ENCODE data around the gene DNAJC27.

The DNAJC27 gene

DNA sequence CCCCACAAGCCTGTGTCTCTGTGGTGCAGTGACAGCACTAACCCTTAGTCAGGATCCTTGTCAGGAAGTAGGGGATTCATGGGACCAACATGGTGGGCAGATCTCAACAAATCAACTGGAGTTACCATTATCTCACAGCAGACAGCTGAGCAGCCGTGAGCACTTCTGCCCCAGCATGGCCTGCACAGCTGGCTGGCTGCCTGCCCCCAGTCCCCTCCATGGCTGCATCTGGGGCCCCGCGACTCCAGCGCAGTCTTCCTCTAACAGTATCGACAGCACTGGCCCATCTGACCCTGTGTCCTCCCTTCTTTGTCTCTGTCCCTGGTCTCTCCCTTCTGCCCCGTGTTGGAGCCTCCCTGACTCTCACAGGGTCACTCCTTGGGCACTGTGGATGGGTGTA is 47.0 kb downstream of the DNAJC27 start:
- no peak overlapping the region; a peak in 1 of 22 replicates for H3K4me2 ChIP-seq
- H3K27ac ChIP-seq, result no peak overlapping the region
- peaks cover 14 to 26% (median 21%) of the 10 kb centered on the region in 10 experiments for H3K4me1 ChIP-seq
- no peaks in the 10 kb centered on the region for H3K9me3 ChIP-seq (replicated peaks in 1 of 11)
- H3K4me3 ChIP-seq, result no peak overlapping the region
- no peaks in the 10 kb centered on the region for H3K36me3 ChIP-seq
- H3K27me3 ChIP-seq, result peaks cover 0 to 12% (median 0%) of the 10 kb centered on the region in 11 experiments; a peak in 5 of 22 replicates
- no peaks in the 10 kb centered on the region for H4K20me1 ChIP-seq
- H3K9ac ChIP-seq, result no peak overlapping the region
- no peak for TF ChIP-seq Cebpa-rat (IDR thresholded peaks at IDR 0.05)

DNA sequence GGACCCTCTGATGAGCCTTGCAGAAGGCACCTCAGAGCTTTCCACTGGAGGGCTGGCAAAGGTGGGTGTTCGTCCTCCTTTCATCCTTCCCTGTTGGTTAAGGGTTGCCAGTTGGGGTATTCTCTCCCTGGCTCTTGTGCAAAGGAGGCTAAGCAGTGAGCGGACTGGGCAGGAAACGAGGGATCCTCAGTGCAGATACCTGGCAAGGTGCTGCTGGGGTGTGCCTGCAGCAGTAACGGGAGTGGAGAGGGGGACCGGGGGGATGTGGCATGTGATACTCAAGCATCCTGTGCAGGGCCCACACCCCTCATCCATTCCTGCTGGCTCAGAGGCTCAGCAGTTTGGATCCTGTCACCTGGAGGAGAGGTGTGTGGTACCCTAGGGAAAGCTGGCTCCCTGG is 47.5 kb downstream of the DNAJC27 start:
- H3K27ac ChIP-seq, result no peak overlapping the region
- no peaks in the 10 kb centered on the region for H3K36me3 ChIP-seq
- H3K9ac ChIP-seq, result no peak overlapping the region
- no peaks in the 10 kb centered on the region for H3K9me3 ChIP-seq (replicated peaks in 1 of 11)
- H4K20me1 ChIP-seq, result peaks cover 0 to 2% (median 0%) of the 10 kb centered on the region in 11 experiments; a peak in 4 of 22 replicates
- H3K4me3 ChIP-seq, result no peak overlapping the region
- H3K4me2 ChIP-seq, result peak overlapping the region in 3 of 11 experiments; percentile 3 to 39 (median 15); a peak in 5 of 22 replicates
- H3K27me3 ChIP-seq, result peaks cover 0 to 12% (median 0%) of the 10 kb centered on the region in 11 experiments; a peak in 5 of 22 replicates
- TF ChIP-seq Cebpa-rat (IDR thresholded peaks at IDR 0.05), result no peak
- peaks cover 16 to 29% (median 23%) of the 10 kb centered on the region in 10 experiments for H3K4me1 ChIP-seq

DNA sequence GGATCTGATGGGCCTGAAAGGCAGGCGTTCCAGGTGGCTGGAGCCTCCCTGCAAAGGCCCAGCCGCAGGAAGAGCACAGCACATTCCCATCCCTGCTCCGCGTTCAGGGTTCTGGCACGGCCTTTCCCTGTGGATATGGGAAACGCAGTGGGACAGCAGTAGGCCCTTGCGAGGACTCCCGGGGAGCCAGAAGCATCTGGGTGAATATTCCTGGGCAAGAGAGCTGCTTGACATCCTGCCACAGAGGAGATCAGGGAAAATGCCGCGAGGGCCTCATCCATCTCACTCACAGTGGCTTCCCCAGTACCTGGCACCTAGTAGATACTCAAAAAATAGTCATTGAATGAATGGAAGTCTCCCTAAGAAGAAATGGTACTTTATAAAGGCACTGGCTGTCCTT is 48.6 kb downstream of the DNAJC27 start:
- peaks cover 0 to 14% (median 10%) of the 10 kb centered on the region in 11 experiments; a peak in 17 of 22 replicates for H4K20me1 ChIP-seq
- H3K27ac ChIP-seq, result no peak overlapping the region
- H3K4me1 ChIP-seq, result peaks cover 28 to 41% (median 35%) of the 10 kb centered on the region in 10 experiments
- no peaks in the 10 kb centered on the region for H3K9me3 ChIP-seq (replicated peaks in 1 of 11)
- peaks cover 0 to 12% (median 0%) of the 10 kb centered on the region in 11 experiments; a peak in 5 of 22 replicates for H3K27me3 ChIP-seq
- no peak overlapping the region for H3K9ac ChIP-seq
- H3K36me3 ChIP-seq, result peaks cover 0 to 4% (median 0%) of the 10 kb centered on the region in 11 experiments; a peak in 3 of 22 replicates
- H3K4me2 ChIP-seq, result no peak overlapping the region
- TF ChIP-seq Cebpa-rat (IDR thresholded peaks at IDR 0.05), result no peak
- no peak overlapping the region for H3K4me3 ChIP-seq

DNA sequence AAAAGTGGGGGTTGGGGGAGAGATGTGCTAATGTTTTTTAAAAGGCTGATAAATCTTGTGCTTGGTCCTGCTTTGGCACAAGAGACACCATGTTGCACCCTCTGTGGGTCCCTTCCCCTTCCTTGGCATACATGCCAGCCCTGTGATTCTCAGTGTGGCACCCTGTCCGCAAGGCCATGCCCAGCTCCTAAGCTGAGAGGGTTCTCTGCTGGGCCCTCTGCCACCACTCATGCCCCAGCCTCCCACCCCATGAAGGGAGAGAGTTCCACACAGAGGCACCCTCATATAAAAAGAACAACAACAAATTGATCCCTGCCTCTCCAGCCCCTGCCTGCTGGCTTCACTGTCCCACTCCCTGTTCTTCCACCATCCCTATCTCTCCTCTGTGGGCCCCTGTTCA is 49.2 kb downstream of the DNAJC27 start:
- Histone ChIP-seq H3K4me1 (peaks cover 33 to 46% (median 40%) of the 10 kb centered on the region in 10 experiments), H3K4me2 (no peak overlapping the region), H3K27ac (no peak overlapping the region), H3K36me3 (peaks cover 0 to 9% (median 0%) of the 10 kb centered on the region in 11 experiments; a peak in 3 of 22 replicates), H4K20me1 (peaks cover 0 to 20% (median 15%) of the 10 kb centered on the region in 11 experiments; a peak in 18 of 22 replicates), H3K27me3 (peaks cover 0 to 12% (median 0%) of the 10 kb centered on the region in 11 experiments; a peak in 5 of 22 replicates), H3K4me3 (no peak overlapping the region), H3K9ac (no peak overlapping the region), H3K9me3 (replicated peaks in 1 of 11) (no peaks in the 10 kb centered on the region)
- no peak for TF ChIP-seq Cebpa-rat (IDR thresholded peaks at IDR 0.05)

DNA sequence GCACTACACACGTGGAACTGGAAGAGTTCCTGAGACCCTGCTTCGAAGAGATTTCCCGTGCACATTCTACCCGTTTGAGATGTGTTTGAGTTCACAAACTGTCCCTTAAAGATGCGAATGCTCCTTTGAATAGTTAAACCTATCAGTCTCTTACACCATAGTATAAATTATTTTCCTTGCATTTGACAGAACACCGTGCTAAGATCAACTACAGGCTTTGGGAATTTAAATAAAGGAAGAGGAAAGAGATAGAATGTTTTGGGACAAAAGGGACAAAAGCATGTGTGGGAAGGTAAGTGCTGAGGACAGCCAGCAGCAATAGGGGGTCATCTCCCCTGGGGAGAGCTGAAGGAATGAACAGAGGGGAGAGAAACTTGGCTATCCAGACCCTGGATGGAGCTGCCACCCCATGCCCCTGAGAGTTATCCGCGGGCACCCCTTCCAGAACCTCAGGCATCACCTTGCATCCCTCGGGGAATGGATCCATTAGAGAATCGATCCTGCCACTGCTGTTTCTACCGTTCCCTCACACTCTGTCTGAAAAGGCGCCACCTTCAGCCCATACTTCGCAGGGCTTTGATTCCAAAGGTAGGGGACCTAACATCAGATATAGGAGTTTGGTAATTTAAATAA is 50.8 kb downstream of the DNAJC27 start:
- H3K27me3 ChIP-seq, result peaks cover 0 to 12% (median 0%) of the 10 kb centered on the region in 11 experiments; a peak in 5 of 22 replicates
- peak overlapping the region; percentile 80 to 99 (median 94) for H3K4me2 ChIP-seq
- H3K9me3 ChIP-seq (replicated peaks in 1 of 11), result no peaks in the 10 kb centered on the region
- H4K20me1 ChIP-seq, result peaks cover 0 to 36% (median 30%) of the 10 kb centered on the region in 11 experiments; a peak in 18 of 22 replicates
- peaks cover 30 to 47% (median 43%) of the 10 kb centered on the region in 10 experiments for H3K4me1 ChIP-seq
- no peak for TF ChIP-seq Cebpa-rat (IDR thresholded peaks at IDR 0.05)
- peak overlapping the region; percentile 78 to 87 (median 82) for H3K4me3 ChIP-seq
- peaks cover 0 to 19% (median 0%) of the 10 kb centered on the region in 11 experiments; a peak in 5 of 22 replicates for H3K36me3 ChIP-seq
- H3K27ac ChIP-seq, result peak overlapping the region in 9 of 11 experiments; percentile 27 to 79 (median 75); a peak in 14 of 22 replicates
- peak overlapping the region; percentile 69 to 85 (median 82) for H3K9ac ChIP-seq

DNA sequence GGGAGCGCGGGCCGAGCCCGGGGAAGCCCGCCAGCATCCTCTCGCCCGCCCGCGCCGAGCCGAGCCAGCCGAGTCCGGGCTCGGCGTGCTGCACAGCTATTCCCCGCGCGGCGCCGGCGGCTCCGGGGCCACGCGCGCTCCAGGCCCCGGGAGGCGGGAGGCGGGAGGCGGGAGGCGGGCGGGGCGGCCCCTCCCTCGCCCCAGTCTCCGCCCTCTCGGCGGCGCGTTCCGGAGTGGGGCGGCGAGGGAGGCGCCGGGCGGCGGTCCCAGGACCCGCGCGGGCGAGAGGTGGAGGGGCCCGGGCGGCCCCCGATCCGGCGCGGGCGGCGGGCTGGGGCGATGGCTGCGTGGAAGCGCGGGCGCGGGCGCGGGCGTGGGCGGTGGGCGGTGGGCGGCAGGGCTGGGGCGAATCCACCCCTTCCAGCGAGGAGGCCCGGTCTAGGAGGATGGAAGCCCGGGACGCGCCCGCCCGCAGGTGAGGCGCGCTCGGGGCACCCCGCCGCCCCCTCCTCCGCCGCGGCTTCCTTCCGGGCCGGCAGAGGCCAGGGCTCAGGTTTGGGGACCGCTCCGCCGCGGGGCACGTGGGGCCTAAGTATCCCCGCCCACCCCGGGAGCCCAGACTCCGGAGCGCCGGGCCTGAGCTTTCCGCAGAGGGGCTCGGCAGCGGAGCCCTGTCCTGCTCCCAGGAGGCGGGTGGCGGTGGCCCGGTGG is 51.5 kb downstream of the DNAJC27 start, which contains the start of gene ADCY3:
TSS of gene ADCY3 (minus strand) at position 140 of the 711 bp plus-strand sequence. CDS start 1,250 bp downstream, outside the sequence.
- H3K9me3 ChIP-seq (replicated peaks in 1 of 11), result no peaks in the 10 kb centered on the region
- H3K4me3 ChIP-seq, result peak within 1 kb of the TSS; percentile 78 to 87 (median 82)
- peak within 1 kb of the TSS; percentile 76 to 85 (median 82) for H3K9ac ChIP-seq
- peak within 1 kb of the TSS; percentile 90 to 99 (median 94) for H3K4me2 ChIP-seq
- TF ChIP-seq Cebpa-rat (IDR thresholded peaks at IDR 0.05), result no peak
- peak within 1 kb of the TSS in 10 of 11 experiments; percentile 30 to 79 (median 74); a peak in 21 of 22 replicates for H3K27ac ChIP-seq
- H3K36me3 ChIP-seq, result peaks cover 0 to 25% (median 0%) of the 10 kb centered on the region in 11 experiments; a peak in 5 of 22 replicates
- peaks cover 0 to 43% (median 37%) of the 10 kb centered on the region in 11 experiments; a peak in 18 of 22 replicates for H4K20me1 ChIP-seq
- peaks cover 30 to 53% (median 46%) of the 10 kb centered on the region in 10 experiments for H3K4me1 ChIP-seq
- H3K27me3 ChIP-seq, result peaks cover 0 to 12% (median 0%) of the 10 kb centered on the region in 11 experiments; a peak in 5 of 22 replicates

DNA sequence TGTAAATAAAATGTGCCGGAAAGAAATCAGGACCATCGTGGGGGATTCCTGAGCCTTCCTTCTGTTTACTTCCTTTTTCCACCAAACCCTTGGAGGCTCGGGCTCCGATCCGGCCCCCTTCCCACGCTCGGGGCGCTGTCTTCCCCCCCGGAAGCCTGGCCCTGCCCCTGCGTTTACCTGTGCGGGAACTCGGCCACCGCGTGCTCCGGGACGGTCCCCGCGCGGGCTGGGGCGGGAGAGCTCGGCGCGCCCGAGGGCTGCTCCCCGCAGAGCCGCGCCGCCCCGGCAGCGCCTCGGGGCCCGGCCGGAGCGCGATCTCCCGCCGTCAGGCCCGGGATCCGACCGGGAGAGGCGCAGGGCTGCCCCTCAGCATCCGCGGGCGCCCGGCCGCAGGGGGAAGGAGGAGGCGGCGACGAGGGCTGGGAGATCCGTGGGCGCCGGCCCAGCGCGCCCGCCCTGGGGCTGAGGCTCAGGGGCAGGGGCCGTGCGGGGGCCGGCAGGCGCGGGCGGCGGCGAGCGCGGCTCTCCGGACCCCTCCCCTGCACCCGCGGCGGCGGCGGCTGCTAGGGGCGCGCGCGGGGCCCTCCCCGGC is 52.2 kb downstream of the DNAJC27 start:
- no peak for TF ChIP-seq Cebpa-rat (IDR thresholded peaks at IDR 0.05)
- Histone ChIP-seq H3K27ac (peak overlapping the region in 10 of 11 experiments; percentile 30 to 79 (median 74); a peak in 21 of 22 replicates), H3K4me3 (peak overlapping the region; percentile 78 to 87 (median 82)), H3K9ac (peak overlapping the region; percentile 76 to 85 (median 82)), H4K20me1 (peaks cover 0 to 49% (median 41%) of the 10 kb centered on the region in 11 experiments; a peak in 18 of 22 replicates), H3K4me1 (peaks cover 30 to 59% (median 52%) of the 10 kb centered on the region in 10 experiments), H3K27me3 (peaks cover 0 to 12% (median 0%) of the 10 kb centered on the region in 11 experiments; a peak in 5 of 22 replicates), H3K36me3 (peaks cover 0 to 32% (median 6%) of the 10 kb centered on the region in 11 experiments; a peak in 6 of 22 replicates), H3K4me2 (peak overlapping the region; percentile 90 to 99 (median 94)), H3K9me3 (replicated peaks in 1 of 11) (no peaks in the 10 kb centered on the region)

DNA sequence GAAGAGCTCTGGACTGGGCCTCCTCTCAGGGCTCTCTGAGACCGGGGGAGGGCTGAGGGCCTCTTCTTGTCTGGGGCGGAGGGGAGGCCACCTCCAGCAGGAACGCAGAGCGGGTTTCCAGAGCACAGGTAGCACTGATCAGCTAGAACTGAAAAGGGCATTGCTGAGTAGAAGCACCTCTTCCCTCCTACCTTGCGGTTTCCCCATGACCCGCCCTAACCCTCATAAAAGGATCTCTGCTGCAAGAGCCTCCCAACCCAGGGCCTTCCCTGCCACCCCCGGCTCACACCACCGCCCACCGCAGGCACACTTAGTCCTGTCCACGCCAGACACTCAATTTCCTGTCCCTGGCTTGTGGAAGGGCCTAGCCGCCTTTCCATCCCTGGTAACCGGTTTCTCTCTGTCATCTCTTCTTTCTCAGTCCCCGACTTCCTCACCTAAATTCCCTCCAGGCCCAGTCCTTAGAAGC is 52.7 kb downstream of the DNAJC27 start:
- Histone ChIP-seq H3K27ac (peak overlapping the region in 9 of 11 experiments; percentile 64 to 79 (median 75); a peak in 16 of 22 replicates), H3K4me3 (peak overlapping the region; percentile 78 to 87 (median 82)), H3K27me3 (peaks cover 0 to 12% (median 0%) of the 10 kb centered on the region in 11 experiments; a peak in 5 of 22 replicates), H3K9me3 (replicated peaks in 1 of 11) (no peaks in the 10 kb centered on the region), H3K36me3 (peaks cover 0 to 34% (median 6%) of the 10 kb centered on the region in 11 experiments; a peak in 6 of 22 replicates), H3K9ac (peak overlapping the region; percentile 76 to 85 (median 82)), H3K4me1 (peaks cover 30 to 58% (median 51%) of the 10 kb centered on the region in 10 experiments), H3K4me2 (peak overlapping the region; percentile 90 to 99 (median 94)), H4K20me1 (peaks cover 0 to 52% (median 46%) of the 10 kb centered on the region in 11 experiments; a peak in 18 of 22 replicates)
- TF ChIP-seq Cebpa-rat (IDR thresholded peaks at IDR 0.05), result no peak

Data from BLaER1 treated with 17β-estradiol and CSF1 and Interleukin-3, amounts not matched to agents 10 nM and 100 nM (cell line).